ENCODE measurements around the gene CTDP1.

Gene CTDP1

GRCh38 chr18:79643054-79643984 lies 36.3 kb upstream of the CTDP1 start:
- DNase-seq (ENCODE audit: low spot score), result peak; percentile 9

GRCh38 chr18:79644006-79644665 lies 35.5 kb upstream of the CTDP1 start:
- DNase-seq (ENCODE audit: low spot score), result peak; percentile 88

GRCh38 chr18:79644666-79645057 lies 34.9 kb upstream of the CTDP1 start:
- DNase-seq (ENCODE audit: low spot score), result peak; percentile 16

GRCh38 chr18:79645291-79645983 lies 34.2 kb upstream of the CTDP1 start:
- DNase-seq (ENCODE audit: low spot score), result no peak

GRCh38 chr18:79647307-79647706 lies 32.3 kb upstream of the CTDP1 start:
- no peak for DNase-seq (ENCODE audit: low spot score)

GRCh38 chr18:79650959-79651358 lies 28.6 kb upstream of the CTDP1 start:
- DNase-seq (ENCODE audit: low spot score), result no peak

GRCh38 chr18:79657342-79657996 lies 22.1 kb upstream of the CTDP1 start:
- no peak for DNase-seq (ENCODE audit: low spot score)

- no peak for DNase-seq (ENCODE audit: low spot score)
Observed at GRCh38 chr18:79658366-79658765, 21.2 kb upstream of the CTDP1 start.

- no peak for DNase-seq (ENCODE audit: low spot score)
Observed at GRCh38 chr18:79659733-79660132, 19.9 kb upstream of the CTDP1 start.

GRCh38 chr18:79662034-79662433 lies 17.6 kb upstream of the CTDP1 start:
- no peak for DNase-seq (ENCODE audit: low spot score)

- DNase-seq (ENCODE audit: low spot score), result no peak
Observed at GRCh38 chr18:79662439-79662838, 17.2 kb upstream of the CTDP1 start.

GRCh38 chr18:79664525-79665125 lies 15.0 kb upstream of the CTDP1 start:
- peak; percentile 75 for DNase-seq (ENCODE audit: low spot score)

- DNase-seq (ENCODE audit: low spot score), result no peak
Observed at GRCh38 chr18:79668203-79668602, 11.4 kb upstream of the CTDP1 start.

- no peak for DNase-seq (ENCODE audit: low spot score)
Observed at GRCh38 chr18:79672490-79673276, 6.9 kb upstream of the CTDP1 start.

GRCh38 chr18:79677221-79677620 lies 2.4 kb upstream of the CTDP1 start:
- no peak for DNase-seq (ENCODE audit: low spot score)

GRCh38 chr18:79677840-79678239 lies 1.8 kb upstream of the CTDP1 start:
- no peak for DNase-seq (ENCODE audit: low spot score)

- peak; percentile 99 for DNase-seq (ENCODE audit: low spot score)
Observed at GRCh38 chr18:79678665-79679551, 695 bp upstream of the CTDP1 start.

GRCh38 chr18:79680100-79680879 lies 687 bp downstream of the CTDP1 start:
- peak; percentile 76 for DNase-seq (ENCODE audit: low spot score)

GRCh38 chr18:79680891-79681339 lies 1.3 kb downstream of the CTDP1 start:
- no peak for DNase-seq (ENCODE audit: low spot score)

Data from AG08396 (cell line).